Neutrophil (primary cell): ENCODE data around the gene EPPIN.

ENCODE experiments used
- H3K27ac ChIP-seq: fragments of 200-600 bp; sonication (generic); 2 replicates; pipeline ENCODE4 v1.5.1; 2016; ENCODE audit warnings: mild to moderate bottlenecking, moderate library complexity
- H3K27me3 ChIP-seq: fragments of 200-600 bp; sonication (generic); 2 replicates; pipeline ENCODE4 v1.6.0; 2016; ENCODE audit warnings: mild to moderate bottlenecking
- H3K36me3 ChIP-seq: fragments of 200-600 bp; sonication (generic); 2 replicates; pipeline ENCODE4 v1.5.1; 2017
- H3K4me1 ChIP-seq, 2 experiments: fragments of 200-600 bp in 1 of 2; sonication (generic) in 1 of 2; 1 replicate in 1 of 2; 2 replicates in 1 of 2; pipeline versions ENCODE4 v1.5.1 to v1.6.1; 2013 to 2016; ENCODE audit warnings: low read depth in 1 of 2, low read length in 1 of 2, mild to moderate bottlenecking in 1 of 2, moderate library complexity in 1 of 2; ENCODE audit not compliant: control insufficient read depth in 1 of 2, insufficient read depth in 1 of 2
- H3K4me3 ChIP-seq, 2 experiments: fragments of 200-600 bp in 1 of 2; sonication (generic) in 1 of 2; 1 replicate in 1 of 2; 2 replicates in 1 of 2; pipeline ENCODE4 v1.5.1; 2013 to 2016; ENCODE audit warnings: low read depth in 1 of 2, low read length in 1 of 2, mild to moderate bottlenecking in 1 of 2, moderate library complexity in 1 of 2
- H3K9me3 ChIP-seq: fragments of 200-600 bp; sonication (generic); 2 replicates; pipeline ENCODE4 v1.5.1; 2016
- CTCF ChIP-seq: fragments of 200-600 bp; sonication (generic); IDR thresholded peaks from 2 replicates; pipeline ENCODE4 v1.5.1; 2016; ENCODE audit warnings: antibody characterized with exemption

The EPPIN gene

GRCh38 chr20:45550765-45551164 is 3.6 kb upstream of the EPPIN start:
- Histone ChIP-seq H3K27me3 (peaks cover 40% of the 10 kb centered on the region), H3K27ac (no peak overlapping the region), H3K36me3 (no peaks in the 10 kb centered on the region), H3K9me3 (no peaks in the 10 kb centered on the region), H3K4me3 (no peak overlapping the region), H3K4me1 (no peaks in the 10 kb centered on the region)
- no peak for TF ChIP-seq CTCF

- no peak for TF ChIP-seq CTCF
- H3K4me1 ChIP-seq, result no peaks in the 10 kb centered on the region
- H3K27ac ChIP-seq, result no peak overlapping the region
- H3K27me3 ChIP-seq, result peaks cover 60% of the 10 kb centered on the region
- H3K9me3 ChIP-seq, result no peaks in the 10 kb centered on the region
- no peak overlapping the region for H3K4me3 ChIP-seq
- no peaks in the 10 kb centered on the region for H3K36me3 ChIP-seq
These were observed 1.2 kb upstream of the EPPIN start for GRCh38 chr20:45548410-45548809.

- H3K27ac ChIP-seq, result no peak overlapping the region
- H3K4me1 ChIP-seq, result no peaks in the 10 kb centered on the region
- no peak for TF ChIP-seq CTCF
- H3K27me3 ChIP-seq, result peaks cover 76% of the 10 kb centered on the region
- no peak overlapping the region for H3K4me3 ChIP-seq
- no peaks in the 10 kb centered on the region for H3K36me3 ChIP-seq
- no peaks in the 10 kb centered on the region for H3K9me3 ChIP-seq
These were observed 1.3 kb downstream of the EPPIN start for GRCh38 chr20:45545754-45546453.

GRCh38 chr20:45545351-45545750 is 1.9 kb downstream of the EPPIN start:
- no peak for TF ChIP-seq CTCF
- H3K9me3 ChIP-seq, result no peaks in the 10 kb centered on the region
- no peaks in the 10 kb centered on the region for H3K36me3 ChIP-seq
- no peak overlapping the region for H3K4me3 ChIP-seq
- no peaks in the 10 kb centered on the region for H3K4me1 ChIP-seq
- no peak overlapping the region for H3K27ac ChIP-seq
- H3K27me3 ChIP-seq, result peaks cover 81% of the 10 kb centered on the region

- peaks cover 84% of the 10 kb centered on the region for H3K27me3 ChIP-seq
- H3K27ac ChIP-seq, result no peak within 1 kb of the TSS
- H3K36me3 ChIP-seq, result no peaks in the 10 kb centered on the region
- no peak within 1 kb of the TSS for H3K4me3 ChIP-seq
- H3K9me3 ChIP-seq, result no peaks in the 10 kb centered on the region
- H3K4me1 ChIP-seq, result no peaks in the 10 kb centered on the region
- TF ChIP-seq CTCF, result no peak
These were observed 7.8 kb downstream of the EPPIN start, which contains the start of gene WFDC6 for GRCh38 chr20:45539382-45539781. WFDC6 (minus strand) TSS chr20:45539482; CDS start chr20:45539407, 75 bp downstream.
